Fibroblast of skin of abdomen (primary cell): ENCODE measurements around the gene HKDC1.
"Not testable (repeated sequence)": the region's sequence is repeated elsewhere in the genome, so short reads cannot be mapped to it uniquely, and the experiment has no call there.

Source experiments
- DNase-seq: peaks from one replicate; pipeline ENCODE4 v3.0.0-alpha.2; 2013

Gene HKDC1

DNA sequence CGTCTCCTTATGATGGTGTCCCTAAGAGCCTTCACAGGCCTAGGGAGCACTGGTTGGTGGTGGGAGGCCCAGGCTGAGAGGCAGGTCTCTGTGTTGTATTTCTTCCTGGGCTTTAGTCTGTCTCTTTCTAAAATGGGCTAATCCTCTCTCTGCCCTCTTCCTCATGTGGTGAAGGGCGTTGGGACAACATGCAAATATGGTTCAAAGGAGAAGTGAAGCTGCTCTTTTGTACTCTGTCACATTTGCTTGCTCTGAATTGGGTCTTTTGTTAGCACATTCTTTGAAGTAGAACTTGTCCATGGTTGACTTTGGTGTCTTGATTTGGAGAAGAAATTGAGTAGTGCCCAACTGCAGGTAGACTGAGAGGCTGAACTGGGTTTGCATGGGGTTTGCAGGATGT lies 59.0 kb downstream of the HKDC1 start:
- DNase-seq: no peak

DNA sequence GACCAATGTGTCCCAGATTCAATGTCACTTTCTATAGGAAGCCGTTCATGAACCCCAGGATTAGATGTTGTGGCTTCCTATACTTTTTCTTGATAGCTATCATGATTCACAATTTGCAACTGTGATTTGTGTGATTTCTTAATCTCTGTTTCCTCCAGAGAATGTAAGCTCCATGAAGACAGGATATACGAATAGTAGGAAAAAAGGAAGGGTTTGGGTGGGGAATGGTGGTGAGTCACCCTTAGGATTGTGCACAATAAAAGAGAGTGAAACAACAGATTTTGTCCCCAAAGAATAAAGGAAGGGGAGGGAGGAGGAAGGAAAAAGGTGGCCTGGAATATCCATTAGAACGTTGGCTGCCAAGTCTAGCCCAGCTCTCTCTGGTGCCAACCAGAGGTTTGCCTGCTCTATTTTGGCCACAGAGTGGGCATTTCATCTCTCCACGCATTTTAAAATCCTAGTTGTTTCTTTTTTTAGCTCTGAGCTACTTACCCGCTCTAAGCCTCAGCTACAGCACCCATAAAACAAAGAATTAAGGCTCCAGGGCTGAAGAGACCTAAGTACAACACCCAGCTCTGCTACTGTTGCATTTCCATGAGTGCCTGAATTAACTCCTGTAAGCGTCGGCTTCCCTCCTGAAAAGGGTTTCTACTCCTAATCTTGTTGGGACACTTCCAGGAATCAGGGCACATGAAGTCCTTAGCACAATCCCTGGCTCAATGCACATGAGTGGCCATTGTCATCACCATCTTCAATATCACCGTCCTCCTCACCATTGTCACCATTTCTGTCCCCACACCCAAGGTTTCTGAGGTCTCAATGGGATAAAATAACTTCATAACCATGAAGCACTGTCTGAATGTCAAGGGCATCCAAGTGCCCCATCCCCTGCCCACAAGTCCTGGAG lies 61.6 kb downstream of the HKDC1 start:
- DNase-seq: no peak

DNA sequence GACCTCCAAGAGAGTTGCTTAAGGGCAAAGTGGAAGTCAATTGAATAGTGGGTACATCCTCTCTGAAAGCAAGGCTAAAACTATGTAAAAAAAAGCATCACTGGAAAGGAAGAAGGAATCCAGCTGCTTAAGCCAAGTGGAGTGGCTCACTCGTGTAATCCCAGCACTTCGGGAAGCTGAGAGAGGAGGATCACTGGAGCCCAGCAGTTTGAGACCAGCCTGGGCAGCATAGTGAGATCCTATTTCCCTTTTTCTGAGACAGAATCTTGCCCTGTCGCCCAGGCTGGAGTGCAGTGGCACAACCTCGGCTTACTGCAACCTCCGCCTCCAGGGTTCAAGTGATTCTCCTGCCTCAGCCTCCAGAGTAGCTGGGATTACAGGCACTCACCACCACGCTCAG lies 64.3 kb downstream of the HKDC1 start:
- DNase-seq: not testable (repeated sequence)

GRCh38 chr10:69285699-69286098 lies 65.6 kb downstream of the HKDC1 start:
- DNase-seq: no peak

- no peak for DNase-seq
These were observed 67.0 kb downstream of the HKDC1 start for GRCh38 chr10:69287181-69287580.

GRCh38 chr10:69290993-69291392 lies 70.9 kb downstream of the HKDC1 start:
- DNase-seq: no peak

DNA sequence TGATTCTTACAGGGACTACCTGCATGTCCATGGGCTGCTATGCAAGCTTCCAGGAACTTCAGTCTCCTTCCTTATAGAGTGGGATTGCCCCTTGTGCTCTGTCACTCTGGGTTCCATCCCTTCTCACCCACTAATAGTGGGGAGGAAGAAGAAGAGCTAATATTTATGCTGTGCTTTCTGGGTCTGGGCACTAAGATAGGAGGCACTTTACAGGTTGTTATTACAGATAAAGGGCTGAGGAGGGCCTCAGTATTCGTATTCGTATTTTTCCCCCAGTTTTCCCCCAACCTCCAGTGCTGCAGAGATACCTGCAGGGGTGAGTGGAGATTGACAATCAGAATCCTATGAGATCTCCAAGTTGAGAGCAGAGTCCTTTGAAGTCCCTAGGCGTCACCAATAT lies 72.3 kb downstream of the HKDC1 start:
- DNase-seq: no peak

GRCh38 chr10:69295027-69295636 lies 75.0 kb downstream of the HKDC1 start:
- no peak for DNase-seq

DNA sequence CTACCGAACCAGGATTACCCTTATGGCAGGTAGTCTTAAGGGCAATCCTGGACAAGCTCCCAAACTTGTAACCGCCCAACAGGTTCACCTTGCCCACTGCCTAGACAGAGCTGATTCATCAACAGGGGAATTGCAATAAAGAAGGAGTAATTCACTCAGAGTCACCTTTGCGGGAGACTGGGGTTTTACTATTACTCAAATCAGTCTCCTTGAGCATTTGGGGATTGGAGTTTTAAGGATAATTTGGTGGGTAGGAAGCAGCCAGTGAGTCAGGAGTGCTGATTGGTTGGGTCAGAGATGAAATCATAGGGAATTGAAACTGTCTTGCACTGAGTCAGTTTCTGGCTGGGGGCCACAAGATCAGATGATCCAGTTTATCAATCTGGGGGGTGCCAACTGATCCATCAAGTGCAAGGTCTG lies 83.5 kb downstream of the HKDC1 start:
- peak; percentile 23 for DNase-seq

- no peak for DNase-seq
These were observed 86.3 kb downstream of the HKDC1 start for GRCh38 chr10:69306421-69306820.

- no peak for DNase-seq
These were observed 87.3 kb downstream of the HKDC1 start for GRCh38 chr10:69307434-69307833.

GRCh38 chr10:69308304-69308703 lies 88.2 kb downstream of the HKDC1 start:
- DNase-seq: not testable (repeated sequence)

DNA sequence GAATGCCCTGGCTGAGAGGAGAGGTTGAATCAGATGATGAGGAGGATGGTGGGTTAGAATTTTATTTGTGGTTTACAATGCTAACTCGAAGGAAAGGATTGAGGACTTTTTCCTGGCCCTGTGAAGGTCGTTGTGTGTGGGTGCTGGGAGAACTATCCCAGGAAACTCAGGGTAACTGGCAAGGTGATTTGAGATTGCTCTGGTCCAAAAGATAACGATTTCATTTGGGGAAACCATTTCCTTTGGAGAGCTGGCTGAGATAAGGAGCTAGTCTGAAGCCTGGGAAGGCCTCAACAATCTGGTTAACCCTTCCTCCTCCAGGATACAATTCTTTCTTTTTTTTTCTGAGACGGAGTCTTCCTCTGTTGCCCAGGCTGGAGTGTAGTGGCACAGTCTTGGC lies 91.2 kb downstream of the HKDC1 start:
- DNase-seq: no peak

DNA sequence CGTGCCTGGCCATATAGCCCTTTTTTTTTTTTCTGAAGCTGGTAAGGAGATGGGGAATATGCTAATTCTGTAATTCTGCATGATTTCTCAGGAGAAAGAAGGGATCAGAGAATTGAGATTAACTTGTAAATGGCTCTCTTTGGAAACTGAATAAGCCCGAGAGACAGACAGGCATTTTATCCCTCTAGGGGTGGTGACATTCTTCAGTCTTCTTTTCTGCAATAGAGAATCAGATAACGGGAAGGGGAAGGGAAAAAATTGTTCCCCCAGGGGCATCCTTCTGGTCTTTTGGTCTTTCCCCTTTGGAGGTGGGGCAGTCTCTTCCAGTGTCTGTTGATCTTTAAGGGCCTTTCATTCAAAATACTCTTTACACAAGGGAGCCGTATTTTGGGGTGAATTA lies 92.4 kb downstream of the HKDC1 start:
- DNase-seq: no peak

- DNase-seq: no peak
These were observed 95.0 kb downstream of the HKDC1 start for GRCh38 chr10:69315100-69315542.

DNA sequence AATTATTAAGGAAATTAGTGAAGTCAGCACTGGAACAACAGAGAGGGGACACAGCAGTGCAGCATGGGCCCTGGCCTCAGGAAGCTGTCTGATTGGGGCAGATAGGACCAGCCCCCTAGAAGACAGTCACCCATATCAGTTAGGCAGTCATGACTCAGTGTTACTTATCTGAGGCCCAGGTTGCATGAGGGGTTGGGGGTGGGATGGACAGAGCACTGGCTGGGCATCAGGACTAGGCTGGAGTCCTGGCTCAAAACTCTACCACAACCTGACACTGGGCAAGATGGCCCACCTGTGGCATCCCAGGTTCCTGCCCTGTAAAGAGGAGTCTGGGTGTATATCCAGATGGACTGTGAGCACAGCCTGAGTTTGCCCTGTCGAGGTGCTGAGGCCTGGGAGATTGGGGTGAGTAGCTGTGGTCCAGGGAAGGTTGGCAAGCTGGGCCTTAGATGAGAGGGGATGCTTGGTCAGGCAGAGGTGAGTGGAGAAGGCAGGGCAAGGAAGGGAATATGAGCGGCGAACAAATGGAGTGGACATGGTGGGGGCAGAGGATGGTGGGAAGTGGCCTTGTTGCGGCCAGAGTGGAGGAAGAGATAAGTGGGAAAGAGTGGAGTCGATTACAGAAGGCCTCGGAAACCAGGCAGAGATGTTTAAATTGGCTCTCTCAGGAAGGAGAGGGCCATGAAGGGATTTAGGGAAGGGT lies 95.6 kb downstream of the HKDC1 start:
- no peak for DNase-seq

DNA sequence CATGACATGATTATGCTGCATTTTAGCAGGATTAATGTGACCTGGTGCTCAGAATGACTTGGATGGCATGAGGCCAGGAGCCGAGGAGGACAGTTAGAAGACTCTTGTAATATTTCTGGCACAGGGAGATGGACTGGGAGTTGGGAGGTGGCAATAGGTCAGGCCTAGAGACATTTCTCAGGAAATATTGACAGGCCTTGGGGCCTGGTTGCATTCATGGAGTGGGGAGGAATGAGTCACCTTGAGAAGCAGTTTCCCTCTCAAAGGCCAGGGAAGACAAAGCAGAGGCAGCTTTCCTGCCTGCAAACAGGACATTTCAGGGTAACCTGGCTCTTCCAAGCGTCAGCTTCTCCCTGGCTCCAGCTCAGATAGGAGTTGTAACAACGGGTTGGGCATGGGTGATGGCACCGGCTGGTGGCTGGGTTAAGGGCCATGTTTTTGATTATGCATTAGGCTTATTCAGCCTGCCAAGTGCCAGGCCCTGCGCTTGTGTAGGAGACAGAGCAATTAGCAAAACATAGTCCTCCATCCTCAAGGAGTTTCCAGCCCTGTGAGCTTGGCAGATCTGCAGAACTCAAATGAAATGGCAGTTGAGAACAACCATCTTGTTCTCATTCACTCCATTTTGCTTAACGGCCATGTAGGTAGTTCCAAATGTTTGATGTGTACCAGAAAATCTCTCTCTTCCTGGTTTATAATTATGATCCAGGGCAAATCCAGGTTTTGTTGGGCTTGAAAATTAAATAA lies 96.4 kb downstream of the HKDC1 start:
- peak; percentile 46 for DNase-seq
